Measurements from ENCODE around the gene MRPL9. TPM values are rescaled to one million over a fixed set of nuclear protein-coding genes. Genes with fewer than 3 reads are reported as not detected.

Gene MRPL9
- total and polyA plus RNA-seq, 2 donors (not counting 1 experiment from before 2014, with no cell fraction given) = 65.5 to 84.6 TPM

DNA sequence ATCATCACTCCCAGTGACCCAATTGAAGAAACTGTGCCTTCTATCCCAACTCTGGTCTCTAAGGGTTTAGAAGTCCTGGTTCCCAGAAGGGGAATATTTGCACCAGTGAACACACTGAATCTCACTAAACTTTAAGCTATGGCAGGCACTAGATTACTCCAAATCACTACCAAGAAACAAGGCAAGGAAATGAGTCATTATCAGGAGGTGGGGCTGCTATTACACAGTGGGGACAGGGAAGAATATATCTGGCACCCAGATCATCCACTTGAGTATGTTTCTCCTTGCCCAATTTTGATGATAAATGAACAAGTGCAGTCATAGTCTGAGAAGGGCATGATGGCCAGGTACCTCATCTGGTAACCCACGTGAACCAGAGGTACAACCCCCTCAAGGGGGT, 7.0 kb downstream of the MRPL9 start:
- no peak overlapping the region for H3K4me2 ChIP-seq (replicated peaks; ENCODE audit: low read depth, low read length, poor library complexity, severe bottlenecking)
- H3K79me2 ChIP-seq (ENCODE audit: control insufficient read depth, insufficient read depth, low read length) = no peaks in the 10 kb centered on the region
- Mint-ChIP-seq H3K27me3 (peaks cover 4% of the 10 kb centered on the region), H3K27ac (no peak overlapping the region), H3K4me3 (no peak overlapping the region), H3K9me3 (ENCODE audit: insufficient read depth) (no peaks in the 10 kb centered on the region), H3K4me1 (no peaks in the 10 kb centered on the region)
- WGBS (ENCODE audit: insufficient coverage) = no CpG with 5 or more reads among the region's 1 CpG
- H3K9me3 ChIP-seq (ENCODE audit: control extremely low read depth in 1 of 3, control insufficient read depth in 2 of 3, insufficient read depth in 1 of 3, low read length in 2 of 3) = no peaks in the 10 kb centered on the region
- CTCF ChIA-PET = no interaction called here
- ATAC-seq (ENCODE audit: low read depth) (no peak), DNase-seq (no peak)
- H3K27ac ChIP-seq (ENCODE audit: low read length in 2 of 2) = no peak overlapping the region
- no peaks in the 10 kb centered on the region for H3K4me1 ChIP-seq (ENCODE audit: control insufficient read depth in 2 of 2, insufficient read depth in 2 of 2, low read length in 2 of 2)
- intact Hi-C loops (cut with micrococcal nuclease) = no loop called here
- POLR2A ChIA-PET = no interaction called here
- H3K9ac ChIP-seq (ENCODE audit: low read length) = no peak overlapping the region
- H3K27me3 ChIP-seq (replicated peaks in 1 of 4; ENCODE audit: control extremely low read depth in 1 of 4, control insufficient read depth in 3 of 4, insufficient read depth in 4 of 4, low read length in 3 of 4) = no peaks in the 10 kb centered on the region
- H2AFZ ChIP-seq (ENCODE audit: insufficient read depth, low read depth, low read length, poor library complexity, severe bottlenecking) = no peak overlapping the region
- no peaks in the 10 kb centered on the region for H4K20me1 ChIP-seq (ENCODE audit: control insufficient read depth, insufficient read depth, low read length, poor library complexity, severe bottlenecking)
- no peak overlapping the region for H3K4me3 ChIP-seq (ENCODE audit: control extremely low read depth in 1 of 5, extremely low read depth in 1 of 5, insufficient read depth in 1 of 5, low read depth in 2 of 5, low read length in 4 of 5)
- TF ChIP-seq, protein P1, sequence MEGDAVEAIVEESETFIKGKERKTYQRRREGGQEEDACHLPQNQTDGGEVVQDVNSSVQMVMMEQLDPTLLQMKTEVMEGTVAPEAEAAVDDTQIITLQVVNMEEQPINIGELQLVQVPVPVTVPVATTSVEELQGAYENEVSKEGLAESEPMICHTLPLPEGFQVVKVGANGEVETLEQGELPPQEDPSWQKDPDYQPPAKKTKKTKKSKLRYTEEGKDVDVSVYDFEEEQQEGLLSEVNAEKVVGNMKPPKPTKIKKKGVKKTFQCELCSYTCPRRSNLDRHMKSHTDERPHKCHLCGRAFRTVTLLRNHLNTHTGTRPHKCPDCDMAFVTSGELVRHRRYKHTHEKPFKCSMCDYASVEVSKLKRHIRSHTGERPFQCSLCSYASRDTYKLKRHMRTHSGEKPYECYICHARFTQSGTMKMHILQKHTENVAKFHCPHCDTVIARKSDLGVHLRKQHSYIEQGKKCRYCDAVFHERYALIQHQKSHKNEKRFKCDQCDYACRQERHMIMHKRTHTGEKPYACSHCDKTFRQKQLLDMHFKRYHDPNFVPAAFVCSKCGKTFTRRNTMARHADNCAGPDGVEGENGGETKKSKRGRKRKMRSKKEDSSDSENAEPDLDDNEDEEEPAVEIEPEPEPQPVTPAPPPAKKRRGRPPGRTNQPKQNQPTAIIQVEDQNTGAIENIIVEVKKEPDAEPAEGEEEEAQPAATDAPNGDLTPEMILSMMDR (IDR thresholded peaks at IDR 0.05) = no peak
- TF ChIP-seq EZH2 (IDR thresholded peaks at IDR 0.05; ENCODE audit: borderline replicate concordance, insufficient read depth, low read depth, low read length, poor library complexity, severe bottlenecking) = no peak
- peaks cover 0 to 23% of the 10 kb centered on the region in 2 experiments for H3K36me3 ChIP-seq (replicated peaks in 1 of 2; ENCODE audit: control extremely low read depth in 1 of 2, control insufficient read depth in 1 of 2, extremely low read depth in 1 of 2, insufficient read depth in 2 of 2, low read length in 1 of 2)

DNA sequence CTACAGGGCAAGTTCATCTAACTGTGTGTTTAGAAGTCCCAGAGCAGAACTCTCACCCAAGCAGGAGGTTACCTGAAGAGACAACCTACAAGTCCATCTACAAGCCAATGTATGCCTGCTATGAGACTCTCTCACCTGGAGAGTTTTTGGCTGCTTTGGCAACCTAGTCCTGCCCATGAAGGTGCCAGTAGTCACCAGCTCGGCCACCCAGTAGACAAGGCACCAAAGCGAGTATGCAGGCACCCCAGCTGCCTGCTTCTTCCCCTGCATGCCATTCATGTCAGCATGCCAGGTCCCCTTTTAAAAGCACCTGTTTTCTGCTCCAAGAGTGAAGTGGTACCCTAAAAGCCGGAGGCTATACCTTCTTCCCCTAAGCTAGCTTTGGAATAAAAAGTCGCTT, 21.8 kb downstream of the MRPL9 start:
- H3K9ac ChIP-seq (ENCODE audit: low read length) = no peak overlapping the region
- intact Hi-C loops (cut with micrococcal nuclease) = no loop called here
- no peak overlapping the region for H2AFZ ChIP-seq (ENCODE audit: insufficient read depth, low read depth, low read length, poor library complexity, severe bottlenecking)
- H3K9me3 ChIP-seq (ENCODE audit: control extremely low read depth in 1 of 3, control insufficient read depth in 2 of 3, insufficient read depth in 1 of 3, low read length in 2 of 3) = peaks cover 0 to 17% (median 12%) of the 10 kb centered on the region in 3 donors
- no peak overlapping the region for H3K27ac ChIP-seq (ENCODE audit: low read length in 2 of 2)
- H4K20me1 ChIP-seq (ENCODE audit: control insufficient read depth, insufficient read depth, low read length, poor library complexity, severe bottlenecking) = no peaks in the 10 kb centered on the region
- POLR2A ChIA-PET = no interaction called here
- no peaks in the 10 kb centered on the region for H3K4me1 ChIP-seq (ENCODE audit: control insufficient read depth in 2 of 2, insufficient read depth in 2 of 2, low read length in 2 of 2)
- ATAC-seq (ENCODE audit: low read depth) = no peak
- 100% methylated on average over 2 of the region's 4 CpGs for WGBS (ENCODE audit: insufficient coverage)
- peaks cover 11% of the 10 kb centered on the region for H3K9me3 Mint-ChIP-seq (ENCODE audit: insufficient read depth)
- CTCF ChIA-PET = no interaction called here
- no peaks in the 10 kb centered on the region for H3K4me1 Mint-ChIP-seq
- H3K27me3 Mint-ChIP-seq = peaks cover 5% of the 10 kb centered on the region
- TF ChIP-seq EZH2 (IDR thresholded peaks at IDR 0.05; ENCODE audit: borderline replicate concordance, insufficient read depth, low read depth, low read length, poor library complexity, severe bottlenecking) = no peak
- TF ChIP-seq, protein P1 (IDR thresholded peaks at IDR 0.05) = no peak
- no peak overlapping the region for H3K4me2 ChIP-seq (replicated peaks; ENCODE audit: low read depth, low read length, poor library complexity, severe bottlenecking)
- peaks cover 0 to 3% (median 1%) of the 10 kb centered on the region in 4 experiments for H3K27me3 ChIP-seq (replicated peaks in 1 of 4; ENCODE audit: control extremely low read depth in 1 of 4, control insufficient read depth in 3 of 4, insufficient read depth in 4 of 4, low read length in 3 of 4)
- H3K79me2 ChIP-seq (ENCODE audit: control insufficient read depth, insufficient read depth, low read length) = no peaks in the 10 kb centered on the region
- H3K4me3 Mint-ChIP-seq = no peak overlapping the region
- DNase-seq = no peak
- H3K27ac Mint-ChIP-seq = no peak overlapping the region
- H3K36me3 ChIP-seq (replicated peaks in 1 of 2; ENCODE audit: control extremely low read depth in 1 of 2, control insufficient read depth in 1 of 2, extremely low read depth in 1 of 2, insufficient read depth in 2 of 2, low read length in 1 of 2) = no peaks in the 10 kb centered on the region
- H3K4me3 ChIP-seq (ENCODE audit: control extremely low read depth in 1 of 5, extremely low read depth in 1 of 5, insufficient read depth in 1 of 5, low read depth in 2 of 5, low read length in 4 of 5) = no peak overlapping the region
